ENCODE data around the gene GAS2L1.

Gene GAS2L1

DNA sequence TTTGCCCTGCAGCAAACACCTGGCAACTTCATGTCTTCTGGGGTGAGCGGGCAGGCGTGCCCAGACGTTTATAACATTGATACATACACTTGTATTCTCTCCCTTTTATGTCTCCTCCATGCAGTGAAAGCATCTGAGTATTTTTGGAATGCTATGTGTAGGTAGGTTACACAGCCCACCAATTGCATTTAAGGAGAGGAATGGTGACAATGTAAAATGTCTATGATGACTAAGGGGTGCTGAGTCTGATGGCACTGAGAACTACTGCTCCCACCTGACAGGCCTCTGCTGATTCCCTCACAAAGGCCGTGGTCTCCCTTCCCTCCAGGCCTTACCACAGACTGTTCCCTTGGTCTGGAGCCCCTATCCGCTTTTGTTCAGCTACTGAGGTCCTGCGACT lies 31.9 kb downstream of the GAS2L1 start:
- H3K4me3 ChIP-seq (ENCODE audit: low read length): no peak overlapping the region
- DNase-seq (ENCODE audit: low read depth): no peak
- TF ChIP-seq, protein P1, sequence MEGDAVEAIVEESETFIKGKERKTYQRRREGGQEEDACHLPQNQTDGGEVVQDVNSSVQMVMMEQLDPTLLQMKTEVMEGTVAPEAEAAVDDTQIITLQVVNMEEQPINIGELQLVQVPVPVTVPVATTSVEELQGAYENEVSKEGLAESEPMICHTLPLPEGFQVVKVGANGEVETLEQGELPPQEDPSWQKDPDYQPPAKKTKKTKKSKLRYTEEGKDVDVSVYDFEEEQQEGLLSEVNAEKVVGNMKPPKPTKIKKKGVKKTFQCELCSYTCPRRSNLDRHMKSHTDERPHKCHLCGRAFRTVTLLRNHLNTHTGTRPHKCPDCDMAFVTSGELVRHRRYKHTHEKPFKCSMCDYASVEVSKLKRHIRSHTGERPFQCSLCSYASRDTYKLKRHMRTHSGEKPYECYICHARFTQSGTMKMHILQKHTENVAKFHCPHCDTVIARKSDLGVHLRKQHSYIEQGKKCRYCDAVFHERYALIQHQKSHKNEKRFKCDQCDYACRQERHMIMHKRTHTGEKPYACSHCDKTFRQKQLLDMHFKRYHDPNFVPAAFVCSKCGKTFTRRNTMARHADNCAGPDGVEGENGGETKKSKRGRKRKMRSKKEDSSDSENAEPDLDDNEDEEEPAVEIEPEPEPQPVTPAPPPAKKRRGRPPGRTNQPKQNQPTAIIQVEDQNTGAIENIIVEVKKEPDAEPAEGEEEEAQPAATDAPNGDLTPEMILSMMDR (conservative IDR thresholded peaks at IDR 0.05; ENCODE audit: low read depth, low read length): no peak

DNA sequence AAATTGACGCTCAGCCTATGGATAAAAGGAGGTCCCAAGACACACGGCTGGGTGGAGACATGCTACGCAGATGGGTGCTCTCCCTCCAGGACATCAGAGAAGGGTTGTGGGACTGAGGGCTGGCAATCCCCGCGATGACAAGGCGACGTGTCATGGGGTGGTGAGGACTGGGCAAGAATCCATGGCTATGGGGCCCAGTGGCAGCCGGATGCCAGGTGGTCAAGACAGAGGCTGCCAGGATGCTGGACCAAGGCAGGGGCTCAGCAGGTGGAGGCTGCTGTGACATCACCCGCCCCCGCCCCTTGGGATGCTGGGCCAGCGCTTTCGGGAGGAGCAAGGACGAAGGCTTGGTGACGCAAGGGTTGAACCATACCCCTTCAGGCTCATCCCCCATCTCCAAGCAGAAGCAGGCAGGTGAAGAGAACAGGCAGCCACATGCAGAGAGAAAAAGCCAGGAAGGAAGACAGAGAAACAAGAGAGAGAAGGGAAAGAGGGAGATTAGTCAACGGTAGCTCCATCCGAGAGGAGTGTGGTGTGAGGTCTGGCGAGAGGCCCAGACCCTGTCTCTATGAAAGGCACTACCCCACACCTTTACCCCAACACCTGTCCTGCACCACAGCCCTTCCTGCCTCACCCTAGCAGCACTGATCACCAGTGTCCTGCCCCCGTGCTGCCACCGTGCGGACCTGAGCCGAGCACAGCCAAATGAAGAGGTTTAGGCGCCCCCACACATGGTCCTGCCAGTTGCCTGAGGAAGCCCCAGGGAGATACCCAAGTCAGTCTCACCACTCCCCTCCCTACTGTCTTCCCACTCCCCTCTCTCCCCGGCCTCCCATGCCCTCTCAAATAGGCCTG lies 33.2 kb downstream of the GAS2L1 start:
- no peak for DNase-seq (ENCODE audit: low read depth)
- no peak overlapping the region for H3K4me3 ChIP-seq (ENCODE audit: low read length)
- TF ChIP-seq, protein P1 (conservative IDR thresholded peaks at IDR 0.05; ENCODE audit: low read depth, low read length): no peak

DNA sequence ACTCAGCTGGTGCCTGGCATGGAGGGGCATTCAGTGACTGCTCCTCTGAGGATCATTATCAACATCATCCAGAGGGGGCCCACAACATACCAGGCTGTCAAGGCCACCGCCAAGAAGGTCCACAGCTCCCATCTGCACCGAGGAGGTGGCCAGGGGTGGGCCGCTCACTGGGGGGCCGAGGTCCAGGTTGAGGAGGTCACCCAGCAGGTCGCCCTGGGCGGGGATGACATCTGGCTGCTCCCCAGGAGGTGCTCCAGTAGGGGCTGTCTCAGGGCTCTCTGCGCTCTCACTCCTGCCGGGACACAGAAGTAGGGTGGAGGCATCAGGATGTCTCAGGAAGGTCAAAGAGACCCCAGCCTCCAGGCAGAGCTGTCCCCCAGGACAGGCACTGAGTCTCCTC lies 34.1 kb downstream of the GAS2L1 start:
- no peak for DNase-seq (ENCODE audit: low read depth)
- H3K4me3 ChIP-seq (ENCODE audit: low read length): no peak overlapping the region
- TF ChIP-seq, protein P1 (conservative IDR thresholded peaks at IDR 0.05; ENCODE audit: low read depth, low read length): no peak

DNA sequence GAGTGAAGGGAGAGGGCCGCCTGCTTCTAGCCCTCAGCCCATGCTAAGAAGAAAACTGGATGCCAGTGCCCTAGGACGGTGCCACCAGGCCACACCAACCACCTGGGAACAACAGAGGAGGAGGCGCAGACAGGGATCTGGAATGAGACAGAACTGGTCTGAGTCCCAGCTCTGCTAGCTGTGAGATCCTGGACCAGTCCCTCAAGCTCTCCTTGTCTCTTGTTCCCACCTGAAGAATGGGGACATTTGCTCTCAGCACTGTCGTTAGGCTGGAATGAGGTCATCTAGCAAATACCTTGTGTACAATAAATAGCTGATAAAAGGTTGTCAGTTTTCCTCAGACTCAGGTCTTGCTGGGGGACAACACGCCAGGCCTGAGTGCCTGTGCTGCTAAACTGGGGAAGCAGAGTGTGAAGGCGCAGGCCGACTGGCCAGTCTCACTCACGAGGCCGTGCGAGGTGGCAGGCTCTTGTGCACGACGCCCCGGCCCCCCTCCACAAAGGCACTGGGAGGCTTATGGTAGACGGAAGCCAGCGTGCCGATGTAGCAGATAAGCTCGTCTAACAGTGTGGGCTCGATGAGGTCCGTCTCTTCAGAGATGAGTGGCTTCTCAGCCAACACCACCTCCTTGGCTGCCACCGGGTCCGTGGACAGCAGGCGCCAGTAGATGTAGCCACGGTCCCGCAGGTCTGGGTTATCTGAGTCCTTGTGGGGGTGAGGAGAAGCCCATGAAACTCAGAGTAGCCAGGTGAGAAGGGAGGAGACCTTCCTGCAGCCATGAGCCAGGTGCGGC lies 34.8 kb downstream of the GAS2L1 start:
- no peak overlapping the region for H3K4me3 ChIP-seq (ENCODE audit: low read length)
- DNase-seq (ENCODE audit: low read depth): no peak
- TF ChIP-seq, protein P1 (conservative IDR thresholded peaks at IDR 0.05; ENCODE audit: low read depth, low read length): no peak

DNA sequence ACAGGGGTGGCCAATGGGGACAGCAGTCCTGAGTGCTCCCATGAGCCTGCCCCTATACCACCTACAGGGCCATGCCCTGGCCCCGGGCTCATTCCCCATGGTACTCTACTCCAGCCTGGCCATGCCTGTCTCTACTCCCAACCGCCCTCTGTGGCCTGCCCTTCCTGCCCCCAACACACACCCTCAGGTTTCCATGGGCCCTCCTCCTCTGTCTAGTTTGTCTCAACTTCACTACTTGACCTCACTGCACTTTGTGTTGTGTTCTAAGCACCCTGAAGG lies 35.3 kb downstream of the GAS2L1 start:
- no peak for DNase-seq (ENCODE audit: low read depth)
- TF ChIP-seq, protein P1 (conservative IDR thresholded peaks at IDR 0.05; ENCODE audit: low read depth, low read length): no peak
- no peak overlapping the region for H3K4me3 ChIP-seq (ENCODE audit: low read length)

DNA sequence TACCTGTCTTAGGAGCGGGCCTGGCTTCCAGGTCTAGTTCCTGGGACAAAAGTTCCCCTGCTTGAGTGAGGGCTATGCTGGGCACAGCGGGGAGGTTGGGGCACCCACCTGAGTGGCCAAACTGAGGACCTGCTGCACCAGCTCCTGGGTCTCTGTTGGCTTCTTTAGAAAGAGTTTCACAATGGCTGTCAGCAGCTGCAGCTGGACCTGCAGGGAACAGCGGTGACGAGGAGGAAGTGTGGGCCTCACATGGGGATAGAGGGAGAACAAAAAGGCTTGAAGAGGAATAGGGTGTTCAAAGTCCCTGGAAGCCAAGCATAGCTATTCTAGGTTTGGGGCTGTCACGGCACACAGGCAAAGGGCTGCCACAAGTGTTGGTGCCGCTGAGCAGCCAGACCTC lies 35.7 kb downstream of the GAS2L1 start:
- no peak overlapping the region for H3K4me3 ChIP-seq (ENCODE audit: low read length)
- DNase-seq (ENCODE audit: low read depth): no peak
- TF ChIP-seq, protein P1 (conservative IDR thresholded peaks at IDR 0.05; ENCODE audit: low read depth, low read length): no peak
